ENCODE measurements around the gene CENPP. TPM values are rescaled to one million over a fixed set of nuclear protein-coding genes. Genes with fewer than 3 reads are reported as not detected.

CENPP gene
- total RNA-seq, 1 donor from 2014 or later: 1.3 TPM

- DNase-seq (ENCODE audit: low read depth) (no peak), FAIRE-seq (peak; percentile 50)
- no peaks in the 10 kb centered on the region for H3K27me3 ChIP-seq (ENCODE audit: control insufficient read depth, insufficient read depth, low read length)
- H3K36me3 ChIP-seq (ENCODE audit: control insufficient read depth, insufficient read depth, low read length): no peaks in the 10 kb centered on the region
- no peak for TF ChIP-seq CTCF (IDR thresholded peaks at IDR 0.05; ENCODE audit: insufficient read depth, low read length, severe bottlenecking)
- no peak overlapping the region for H3K4me3 ChIP-seq (ENCODE audit: low read depth, low read length)
These were observed 151.2 kb downstream of the CENPP start for GRCh38 chr9:92476962-92477361.

- no peak for FAIRE-seq
- no peaks in the 10 kb centered on the region for H3K36me3 ChIP-seq (ENCODE audit: control insufficient read depth, insufficient read depth, low read length)
- no peaks in the 10 kb centered on the region for H3K27me3 ChIP-seq (ENCODE audit: control insufficient read depth, insufficient read depth, low read length)
- no peak for TF ChIP-seq CTCF (IDR thresholded peaks at IDR 0.05; ENCODE audit: insufficient read depth, low read length, severe bottlenecking)
- H3K4me3 ChIP-seq (ENCODE audit: low read depth, low read length): no peak overlapping the region
- no peak for DNase-seq (ENCODE audit: low read depth)
These were observed 153.0 kb downstream of the CENPP start for GRCh38 chr9:92478783-92479182.

GRCh38 chr9:92479346-92479745 is 153.6 kb downstream of the CENPP start:
- FAIRE-seq (no peak), DNase-seq (ENCODE audit: low read depth) (no peak)
- TF ChIP-seq CTCF (IDR thresholded peaks at IDR 0.05; ENCODE audit: insufficient read depth, low read length, severe bottlenecking): no peak

GRCh38 chr9:92480291-92480771 is 154.6 kb downstream of the CENPP start:
- no peak overlapping the region for H3K4me3 ChIP-seq (ENCODE audit: low read depth, low read length)
- H3K27me3 ChIP-seq (ENCODE audit: control insufficient read depth, insufficient read depth, low read length): no peaks in the 10 kb centered on the region
- H3K36me3 ChIP-seq (ENCODE audit: control insufficient read depth, insufficient read depth, low read length): no peaks in the 10 kb centered on the region
- FAIRE-seq: no peak
- no peak for TF ChIP-seq CTCF (IDR thresholded peaks at IDR 0.05; ENCODE audit: insufficient read depth, low read length, severe bottlenecking)
- DNase-seq (ENCODE audit: low read depth): peak; percentile 63

More at GRCh38 chr9:92479346-92479745, 153.6 kb downstream of the CENPP start:
- H3K36me3 ChIP-seq (ENCODE audit: control insufficient read depth, insufficient read depth, low read length): no peaks in the 10 kb centered on the region
- no peak overlapping the region for H3K4me3 ChIP-seq (ENCODE audit: low read depth, low read length)
- H3K27me3 ChIP-seq (ENCODE audit: control insufficient read depth, insufficient read depth, low read length): no peaks in the 10 kb centered on the region

- TF ChIP-seq CTCF (IDR thresholded peaks at IDR 0.05; ENCODE audit: insufficient read depth, low read length, severe bottlenecking): no peak
- FAIRE-seq: no peak
These were observed 155.4 kb downstream of the CENPP start for GRCh38 chr9:92480986-92481633.

GRCh38 chr9:92482329-92482728 is 156.6 kb downstream of the CENPP start, which contains the start of gene ASPN:
TSS of gene ASPN (minus strand) at chr9:92482506.
- FAIRE-seq (no peak), DNase-seq (ENCODE audit: low read depth) (no peak)
- H3K36me3 ChIP-seq (ENCODE audit: control insufficient read depth, insufficient read depth, low read length): no peaks in the 10 kb centered on the region
- no peaks in the 10 kb centered on the region for H3K27me3 ChIP-seq (ENCODE audit: control insufficient read depth, insufficient read depth, low read length)
- no peak for TF ChIP-seq CTCF (IDR thresholded peaks at IDR 0.05; ENCODE audit: insufficient read depth, low read length, severe bottlenecking)
- H3K4me3 ChIP-seq (ENCODE audit: low read depth, low read length): no peak within 1 kb of the TSS

More at GRCh38 chr9:92480986-92481633, 155.4 kb downstream of the CENPP start:
- Histone ChIP-seq H3K4me3 (ENCODE audit: low read depth, low read length) (no peak overlapping the region), H3K36me3 (ENCODE audit: control insufficient read depth, insufficient read depth, low read length) (no peaks in the 10 kb centered on the region), H3K27me3 (ENCODE audit: control insufficient read depth, insufficient read depth, low read length) (no peaks in the 10 kb centered on the region)
- peak; percentile 74 for DNase-seq (ENCODE audit: low read depth)

Data from bronchial epithelial cell (primary cell).